Lower leg skin (tissue), 4 donors: ENCODE data around the gene CCR6. TPM values are rescaled to one million over a fixed set of nuclear protein-coding genes. Genes with fewer than 3 reads are reported as not detected.
"Not testable (repeated sequence)": the region's sequence is repeated elsewhere in the genome, so short reads cannot be mapped to it uniquely, and the experiment has no call there.

Source experiments
- DNase-seq, 2 donors: peaks; one replicate each; pipeline ENCODE4 v3.0.0-alpha.2; 2019; ENCODE audit warnings: low spot score in 2 of 2
- H3K4me3 ChIP-seq: fragments of 200-600 bp; sonication (generic); 2 replicates; pipeline ENCODE4 v1.5.1; 2017; ENCODE audit warnings: mild to moderate bottlenecking, low read depth; ENCODE audit not compliant: poor library complexity, severe bottlenecking
- CTCF ChIP-seq, 3 donors: fragments of 450-650 bp; IDR thresholded peaks; one replicate each; pipeline ENCODE4 v1.5.1; 2016; ENCODE audit warnings: antibody characterized with exemption in 3 of 3, mild to moderate bottlenecking in 3 of 3, moderate library complexity in 2 of 3
- POLR2A ChIP-seq, 2 donors: fragments of 450-650 bp; IDR thresholded peaks; one replicate each; pipeline ENCODE4 v1.6.1; 2016 to 2017; ENCODE audit warnings: antibody characterized with exemption in 2 of 2, mild to moderate bottlenecking in 1 of 2, moderate library complexity in 1 of 2
- WGBS, 2 donors: methylation state at CpG; one replicate each; pipeline ENCODE4 v1.1.5; 2018; 5-methylcytosine and 5-hydroxymethylcytosine counted together
- intact Hi-C: fragments of 100-400 bp; cut with DNase I; formaldehyde crosslinking; loops from one replicate; pipeline ENCODE4 v1.15.0; 2023; ENCODE audit warnings: low total_unique reads
- total RNA-seq, 4 donors: library from RNA; depleted of rRNA; stranded (reverse); fragments of >200 nt; gene quantifications; one replicate each; pipeline ENCODE4 v1.1.0, GENCODE V29; 2016

The CCR6 gene
- total RNA-seq, 4 donors from 2014 or later, result 0.42 to 1.5 (median 0.49) TPM; not detected in 1

- H3K4me3 ChIP-seq, result no peak overlapping the region
- WGBS, 2 donors, result 81 to 100% methylated on average over 3 of the region's 3 CpGs
- TF ChIP-seq POLR2A (IDR thresholded peaks at IDR 0.05), result no peak
- no peak for TF ChIP-seq CTCF (IDR thresholded peaks at IDR 0.05)
- DNase-seq, result no peak
- intact Hi-C loops, result no loop called here
These were observed 35.0 kb upstream of the CCR6 start for GRCh38 chr6:167087857-167088354.

- H3K4me3 ChIP-seq, DNase-seq, intact Hi-C loops: not testable (repeated sequence)
These were observed 34.2 kb upstream of the CCR6 start for GRCh38 chr6:167088741-167089140.

GRCh38 chr6:167089243-167090142, 33.4 kb upstream of the CCR6 start:
- H3K4me3 ChIP-seq, result no peak overlapping the region

GRCh38 chr6:167090171-167090570, 32.7 kb upstream of the CCR6 start:
- WGBS, 2 donors, result 79% methylated on average over 4 of the region's 4 CpGs

More at GRCh38 chr6:167089243-167090142, 33.4 kb upstream of the CCR6 start:
- intact Hi-C loops, result no loop called here
- 88 to 91% methylated on average over 11 of the region's 11 CpGs for WGBS, 2 donors
- no peak for DNase-seq
- TF ChIP-seq CTCF (IDR thresholded peaks at IDR 0.05) (no peak), POLR2A (IDR thresholded peaks at IDR 0.05) (no peak)

GRCh38 chr6:167091026-167091804, 31.7 kb upstream of the CCR6 start:
- H3K4me3 ChIP-seq, result no peak overlapping the region
- 77 to 79% methylated on average over 16 of the region's 16 CpGs for WGBS, 2 donors
- DNase-seq, result no peak
- intact Hi-C loops, result no loop called here
- TF ChIP-seq POLR2A (IDR thresholded peaks at IDR 0.05) (no peak), CTCF (IDR thresholded peaks at IDR 0.05) (no peak)

More at GRCh38 chr6:167090171-167090570, 32.7 kb upstream of the CCR6 start:
- TF ChIP-seq CTCF (IDR thresholded peaks at IDR 0.05) (no peak), POLR2A (IDR thresholded peaks at IDR 0.05) (no peak)
- no peak overlapping the region for H3K4me3 ChIP-seq
- no peak for DNase-seq
- intact Hi-C loops, result no loop called here

- WGBS, 2 donors, result 55 to 58% methylated on average over 7 of the region's 7 CpGs
- no peak for DNase-seq
- TF ChIP-seq CTCF (IDR thresholded peaks at IDR 0.05), result no peak
- TF ChIP-seq POLR2A (IDR thresholded peaks at IDR 0.05), result no peak
- H3K4me3 ChIP-seq, result no peak overlapping the region
- intact Hi-C loops, result no loop called here
These were observed 31.1 kb upstream of the CCR6 start for GRCh38 chr6:167091805-167092107.
